22Rv1 (cell line): ENCODE measurements around the gene PCDHAC1.

ENCODE experiments used
- ZFX ChIP-seq: fragments of 450-650 bp; IDR thresholded peaks from 2 replicates; pipeline ENCODE4 v1.6.1; 2017; ENCODE audit warnings: antibody characterized with exemption, borderline replicate concordance
- TF ChIP-seq, protein P1 (sequence below): fragments of 450-650 bp; IDR thresholded peaks from 2 replicates; pipeline ENCODE4 v1.5.1; 2017; ENCODE audit warnings: mild to moderate bottlenecking

- TF ChIP-seq, protein P1, sequence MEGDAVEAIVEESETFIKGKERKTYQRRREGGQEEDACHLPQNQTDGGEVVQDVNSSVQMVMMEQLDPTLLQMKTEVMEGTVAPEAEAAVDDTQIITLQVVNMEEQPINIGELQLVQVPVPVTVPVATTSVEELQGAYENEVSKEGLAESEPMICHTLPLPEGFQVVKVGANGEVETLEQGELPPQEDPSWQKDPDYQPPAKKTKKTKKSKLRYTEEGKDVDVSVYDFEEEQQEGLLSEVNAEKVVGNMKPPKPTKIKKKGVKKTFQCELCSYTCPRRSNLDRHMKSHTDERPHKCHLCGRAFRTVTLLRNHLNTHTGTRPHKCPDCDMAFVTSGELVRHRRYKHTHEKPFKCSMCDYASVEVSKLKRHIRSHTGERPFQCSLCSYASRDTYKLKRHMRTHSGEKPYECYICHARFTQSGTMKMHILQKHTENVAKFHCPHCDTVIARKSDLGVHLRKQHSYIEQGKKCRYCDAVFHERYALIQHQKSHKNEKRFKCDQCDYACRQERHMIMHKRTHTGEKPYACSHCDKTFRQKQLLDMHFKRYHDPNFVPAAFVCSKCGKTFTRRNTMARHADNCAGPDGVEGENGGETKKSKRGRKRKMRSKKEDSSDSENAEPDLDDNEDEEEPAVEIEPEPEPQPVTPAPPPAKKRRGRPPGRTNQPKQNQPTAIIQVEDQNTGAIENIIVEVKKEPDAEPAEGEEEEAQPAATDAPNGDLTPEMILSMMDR, result no peak
- TF ChIP-seq ZFX, result no peak
Observed at GRCh38 chr5:140962190-140962589, 36.1 kb downstream of the PCDHAC1 start.
